Right ventricle myocardium inferior (tissue), 1 donor: ENCODE results near the gene TXNDC11. TPM values are rescaled to one million over a fixed set of nuclear protein-coding genes. Genes with fewer than 3 reads are reported as not detected.
"Not testable (repeated sequence)": the region's sequence is repeated elsewhere in the genome, so short reads cannot be mapped to it uniquely, and the experiment has no call there.

Experiments
- ATAC-seq: fragments of 200-7000 bp; cut with Tn5 transposase; one replicate; pipeline ENCODE4 v1.9.1; 2020; ENCODE audit warnings: mild to moderate bottlenecking, moderate library complexity
- DNase-seq: peaks from one replicate; pipeline ENCODE4 v3.0.0; 2021; ENCODE audit errors: missing footprints
- intact Hi-C: fragments of 100-400 bp; cut with DNase I; formaldehyde crosslinking; loops from one replicate; pipeline ENCODE4 v1.11.0; 2022
- long read RNA-seq: library from polyadenylated mRNA; unstranded; transcript quantifications from one replicate; pipeline ENCODE4 v2.0.0, GENCODE V29; 2021
- total RNA-seq: library from RNA; stranded (reverse); fragmentation: NEBNext Ultra II Directional; extraction: Animal tissue kit (Norgen Biotek cat#: 25700); gene quantifications from one replicate; pipeline ENCODE4 v1.2.1, GENCODE V29; 2021
- donor health status: DM: no; HTN: yes; CAD: no; lungs with severe emphysema.

TXNDC11 gene
- total RNA-seq, result 20.3 TPM
- long read RNA-seq, transcript TXNDC11-201 (12 exons, 3,140 nt), result major isoform, 12 of 20 reads
- long read RNA-seq, partial matches to known transcripts, result 1 of 20 reads
- long read RNA-seq, other reads (novel, unspliced or antisense), result 7 of 20 reads

- DNase-seq (peak; percentile 100), ATAC-seq (peak; percentile 99)
- intact Hi-C loops, result loop anchor here (5.0 kb wide), 2 partner anchors 40 to 55 kb away; partner anchors contain the start of gene ZC3H7A
These were observed at the start of gene TXNDC11 for GRCh38 chr16:11742536-11743307. TSS of gene TXNDC11 (minus strand) at chr16:11742857. CDS start at chr16:11742730, 127 bp downstream.

- ATAC-seq, result peak; percentile 21
- no peak for DNase-seq
- intact Hi-C loops, result loop anchor here (10.0 kb wide), 2 partner anchors 386 to 826 kb away; no protein-coding TSS in a partner anchor
These were observed 48.6 kb upstream of the TXNDC11 start for GRCh38 chr16:11791144-11791828.

GRCh38 chr16:11788914-11789313 lies 46.3 kb upstream of the TXNDC11 start:
- intact Hi-C loops, result no loop called here
- no peak for ATAC-seq
- DNase-seq, result no peak

GRCh38 chr16:11784980-11785599 lies 42.4 kb upstream of the TXNDC11 start:
- DNase-seq, ATAC-seq: not testable (repeated sequence)
- intact Hi-C loops, result loop anchor here (5.0 kb wide), 1 partner anchor 43 kb away; the partner anchor contains the start of gene TXNDC11

GRCh38 chr16:11784381-11784780 lies 41.7 kb upstream of the TXNDC11 start:
- ATAC-seq, DNase-seq: not testable (repeated sequence)
- intact Hi-C loops, result loop anchor here (5.0 kb wide), 1 partner anchor 42 kb away; the partner anchor contains the start of gene TXNDC11

GRCh38 chr16:11784038-11784369 lies 41.3 kb upstream of the TXNDC11 start:
- ATAC-seq (no peak), DNase-seq (no peak)
- intact Hi-C loops, result loop anchor here (5.0 kb wide), 1 partner anchor 42 kb away; the partner anchor contains the start of gene TXNDC11

- intact Hi-C loops, result loop anchor here (5.0 kb wide), 1 partner anchor 41 kb away; the partner anchor contains the start of gene TXNDC11
- ATAC-seq (peak; percentile 51), DNase-seq (no peak)
These were observed 40.8 kb upstream of the TXNDC11 start for GRCh38 chr16:11783319-11784037.

- DNase-seq (no peak), ATAC-seq (no peak)
- intact Hi-C loops, result loop anchor here (5.0 kb wide), 1 partner anchor 39 kb away; the partner anchor contains the start of gene TXNDC11
These were observed 39.1 kb upstream of the TXNDC11 start for GRCh38 chr16:11781773-11782172.

GRCh38 chr16:11780991-11781680 lies 38.5 kb upstream of the TXNDC11 start:
- ATAC-seq (no peak), DNase-seq (no peak)
- intact Hi-C loops, result loop anchor here (5.0 kb wide), 1 partner anchor 39 kb away; the partner anchor contains the start of gene TXNDC11

GRCh38 chr16:11779074-11779473 lies 36.4 kb upstream of the TXNDC11 start:
- intact Hi-C loops, result no loop called here
- ATAC-seq (no peak), DNase-seq (no peak)

- no peak for ATAC-seq
- no peak for DNase-seq
- intact Hi-C loops, result no loop called here
These were observed 31.5 kb upstream of the TXNDC11 start for GRCh38 chr16:11774065-11774626.

- no peak for ATAC-seq
- intact Hi-C loops, result no loop called here
- DNase-seq, result no peak
These were observed 26.2 kb upstream of the TXNDC11 start for GRCh38 chr16:11768849-11769248.

GRCh38 chr16:11762431-11762830 lies 19.8 kb upstream of the TXNDC11 start:
- ATAC-seq (no peak), DNase-seq (no peak)
- intact Hi-C loops, result no loop called here

- DNase-seq (no peak), ATAC-seq (no peak)
- intact Hi-C loops, result no loop called here
These were observed 17.3 kb upstream of the TXNDC11 start for GRCh38 chr16:11759997-11760396.

GRCh38 chr16:11759163-11759834 lies 16.6 kb upstream of the TXNDC11 start:
- intact Hi-C loops, result no loop called here
- ATAC-seq (no peak), DNase-seq (no peak)

GRCh38 chr16:11757671-11758545 lies 15.3 kb upstream of the TXNDC11 start:
- intact Hi-C loops, result no loop called here
- ATAC-seq (no peak), DNase-seq (no peak)
